Measurements from ENCODE around the gene KLK12. TPM values are rescaled to one million over a fixed set of nuclear protein-coding genes. Genes with fewer than 3 reads are reported as not detected.
"Not testable (repeated sequence)": the region's sequence is repeated elsewhere in the genome, so short reads cannot be mapped to it uniquely, and the experiment has no call there.

The KLK12 gene
- polyA plus RNA-seq, 1 donor from 2014 or later: not detected

GRCh38 chr19:50998686-50999085 is 36.1 kb downstream of the KLK12 start:
- Mint-ChIP-seq H3K27ac (no peak overlapping the region), H3K9me3 (peaks cover 0 to 4% (median 0%) of the 10 kb centered on the region in 3 donors), H3K36me3 (peaks cover 2% of the 10 kb centered on the region), H3K4me1 (peaks cover 0 to 1% (median 0%) of the 10 kb centered on the region in 3 donors), H3K4me3 (no peak overlapping the region), H3K27me3 (peaks cover 12% of the 10 kb centered on the region)

- peaks cover 2% of the 10 kb centered on the region for H3K36me3 Mint-ChIP-seq
- no peak overlapping the region for H3K4me3 Mint-ChIP-seq
- H3K27me3 Mint-ChIP-seq: peaks cover 12% of the 10 kb centered on the region
- H3K27ac Mint-ChIP-seq: no peak overlapping the region
- H3K4me1 Mint-ChIP-seq: peaks cover 0 to 1% (median 0%) of the 10 kb centered on the region in 3 donors
- H3K9me3 Mint-ChIP-seq: peaks cover 0 to 4% (median 0%) of the 10 kb centered on the region in 3 donors
Observed at GRCh38 chr19:50998061-50998460, 36.7 kb downstream of the KLK12 start.

DNA sequence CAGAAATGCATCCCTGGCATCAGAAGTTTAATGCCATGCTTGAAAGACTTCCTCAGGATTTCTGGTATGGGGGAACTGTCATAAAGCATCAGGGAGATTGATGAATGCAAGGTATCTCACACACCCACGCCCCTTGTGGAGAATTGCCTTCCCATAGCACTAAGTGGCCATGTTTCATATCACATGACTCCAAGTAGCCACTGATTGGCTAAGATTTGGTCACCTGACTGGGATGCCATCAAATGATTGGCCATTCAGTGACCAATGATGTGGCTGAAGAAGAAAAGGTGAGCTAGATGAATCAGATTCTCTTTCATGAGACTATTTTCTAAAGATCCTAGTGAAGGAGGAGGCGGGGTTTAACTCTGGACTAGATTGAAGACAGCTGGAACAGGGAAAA is 40.7 kb downstream of the KLK12 start:
- Mint-ChIP-seq H3K27me3 (peaks cover 22% of the 10 kb centered on the region), H3K9me3 (peaks cover 0 to 4% (median 2%) of the 10 kb centered on the region in 3 donors), H3K36me3 (peaks cover 5% of the 10 kb centered on the region), H3K4me3 (no peak overlapping the region), H3K4me1 (no peaks in the 10 kb centered on the region), H3K27ac (no peak overlapping the region)

GRCh38 chr19:50992666-50993035 is 42.2 kb downstream of the KLK12 start:
- H3K4me3 Mint-ChIP-seq: no peak overlapping the region
- peaks cover 14% of the 10 kb centered on the region for H3K27me3 Mint-ChIP-seq
- no peak overlapping the region for H3K27ac Mint-ChIP-seq
- peaks cover 0 to 6% (median 2%) of the 10 kb centered on the region in 3 donors for H3K9me3 Mint-ChIP-seq
- no peaks in the 10 kb centered on the region for H3K4me1 Mint-ChIP-seq
- H3K36me3 Mint-ChIP-seq: peaks cover 5% of the 10 kb centered on the region

DNA sequence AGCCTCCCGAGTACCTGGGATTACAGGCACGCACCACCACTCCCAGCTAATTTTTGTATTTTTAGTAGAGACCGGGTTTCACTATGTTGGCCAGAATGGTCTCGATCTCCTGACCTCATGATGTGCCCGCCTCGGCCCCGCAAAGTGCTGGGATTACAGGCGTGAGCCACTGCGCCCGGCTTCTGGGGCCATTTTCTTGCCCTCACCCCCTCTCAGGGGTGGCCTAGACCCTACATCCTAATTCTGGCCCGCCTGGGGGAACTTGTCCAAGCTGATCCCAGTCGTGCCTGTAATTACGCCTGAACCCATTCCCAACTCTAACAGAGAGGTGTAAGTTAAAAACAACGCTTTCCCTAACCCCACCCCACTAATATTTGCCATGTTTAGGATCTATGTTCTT is 50.4 kb downstream of the KLK12 start:
- H3K27me3 Mint-ChIP-seq: peaks cover 18% of the 10 kb centered on the region
- H3K4me1 Mint-ChIP-seq, H3K36me3 Mint-ChIP-seq, H3K4me3 Mint-ChIP-seq, H3K27ac Mint-ChIP-seq, H3K9me3 Mint-ChIP-seq: not testable (repeated sequence)

GRCh38 chr19:50983625-50984292 is 51.0 kb downstream of the KLK12 start, which contains the start of gene KLK7:
KLK7 (minus strand) TSS chr19:50983917; CDS start chr19:50982399, 1,518 bp downstream.
- no peak within 1 kb of the TSS for H3K27ac Mint-ChIP-seq
- peaks cover 18% of the 10 kb centered on the region for H3K27me3 Mint-ChIP-seq
- no peaks in the 10 kb centered on the region for H3K36me3 Mint-ChIP-seq
- H3K9me3 Mint-ChIP-seq: peaks cover 1 to 5% (median 2%) of the 10 kb centered on the region in 3 donors
- H3K4me3 Mint-ChIP-seq: no peak within 1 kb of the TSS
- H3K4me1 Mint-ChIP-seq: no peaks in the 10 kb centered on the region

DNA sequence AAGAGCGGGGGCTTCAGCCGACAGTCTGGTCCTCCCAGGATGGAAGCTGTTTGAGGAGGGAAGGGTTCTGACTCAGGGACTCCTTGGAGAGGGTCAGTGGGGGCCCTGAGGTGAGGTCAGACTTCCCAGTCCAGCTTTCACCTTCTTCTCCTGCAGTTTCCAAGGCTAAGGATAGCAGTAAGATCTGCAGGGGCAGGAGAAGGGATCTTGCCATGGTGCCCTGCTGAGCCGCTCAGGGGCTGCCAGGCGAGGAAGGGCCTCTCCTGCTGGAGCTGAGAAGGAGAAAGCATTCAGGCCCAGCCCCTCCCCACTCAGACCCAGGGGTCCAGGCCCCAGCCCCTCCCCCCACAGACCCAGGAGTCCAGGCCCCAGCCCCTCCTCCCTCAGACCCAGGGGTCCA is 52.6 kb downstream of the KLK12 start:
- H3K27ac Mint-ChIP-seq: no peak overlapping the region
- H3K4me3 Mint-ChIP-seq: no peak overlapping the region

GRCh38 chr19:50981587-50982146 is 53.1 kb downstream of the KLK12 start:
- peaks cover 0 to 5% (median 1%) of the 10 kb centered on the region in 3 donors for H3K9me3 Mint-ChIP-seq
- no peaks in the 10 kb centered on the region for H3K4me1 Mint-ChIP-seq
- no peaks in the 10 kb centered on the region for H3K36me3 Mint-ChIP-seq
- H3K4me3 Mint-ChIP-seq: no peak overlapping the region
- H3K27me3 Mint-ChIP-seq: peaks cover 22% of the 10 kb centered on the region
- no peak overlapping the region for H3K27ac Mint-ChIP-seq

More for the DNA sequence above, 52.6 kb downstream of the KLK12 start:
- peaks cover 20% of the 10 kb centered on the region for H3K27me3 Mint-ChIP-seq
- no peaks in the 10 kb centered on the region for H3K4me1 Mint-ChIP-seq
- H3K9me3 Mint-ChIP-seq: peaks cover 0 to 5% (median 1%) of the 10 kb centered on the region in 3 donors
- H3K36me3 Mint-ChIP-seq: no peaks in the 10 kb centered on the region

GRCh38 chr19:50980208-50980607 is 54.6 kb downstream of the KLK12 start:
- Mint-ChIP-seq H3K4me3 (no peak overlapping the region), H3K4me1 (peaks cover 0 to 2% (median 0%) of the 10 kb centered on the region in 3 donors), H3K36me3 (no peaks in the 10 kb centered on the region), H3K27me3 (peaks cover 26% of the 10 kb centered on the region), H3K27ac (no peak overlapping the region), H3K9me3 (peaks cover 0 to 4% (median 0%) of the 10 kb centered on the region in 3 donors)

GRCh38 chr19:50979758-50980157 is 55.0 kb downstream of the KLK12 start:
- Mint-ChIP-seq H3K27ac (no peak overlapping the region), H3K9me3 (no peaks in the 10 kb centered on the region), H3K4me1 (peaks cover 0 to 2% (median 0%) of the 10 kb centered on the region in 3 donors), H3K4me3 (no peak overlapping the region), H3K36me3 (no peaks in the 10 kb centered on the region), H3K27me3 (peaks cover 26% of the 10 kb centered on the region)

Other genes starting within 250 kb of the KLK12 start
- gene ACP4, start 244.6 kb downstream of the KLK12 start, polyA plus RNA-seq: not detected
- gene KLK1, start 211.2 kb downstream of the KLK12 start, polyA plus RNA-seq: 15.5 TPM
- gene KLK15, start 201.4 kb downstream of the KLK12 start, polyA plus RNA-seq: not detected
- gene KLK3, start 180.1 kb downstream of the KLK12 start, polyA plus RNA-seq: not detected
- not detected for gene KLK2, start 161.6 kb downstream of the KLK12 start, polyA plus RNA-seq
- not detected for gene KLK4, start 123.6 kb downstream of the KLK12 start, polyA plus RNA-seq
- not detected for gene KLK5, start 82.0 kb downstream of the KLK12 start, polyA plus RNA-seq
- not detected for gene KLK6, start 65.4 kb downstream of the KLK12 start, polyA plus RNA-seq
- gene KLK7, start 51.1 kb downstream of the KLK12 start, polyA plus RNA-seq: not detected
- not detected for gene KLK8, start 33.4 kb downstream of the KLK12 start, polyA plus RNA-seq
- not detected for gene KLK10, start 15.3 kb downstream of the KLK12 start, polyA plus RNA-seq
- gene KLK11, start 8.4 kb downstream of the KLK12 start, polyA plus RNA-seq: not detected
- gene KLK13, start 30.1 kb upstream of the KLK12 start, polyA plus RNA-seq: not detected
- not detected for gene KLK14, start 47.9 kb upstream of the KLK12 start, polyA plus RNA-seq
- 2.8 TPM for gene CTU1, start 73.4 kb upstream of the KLK12 start, polyA plus RNA-seq
- gene SIGLEC9, start 89.9 kb upstream of the KLK12 start, polyA plus RNA-seq: 0.21 TPM
- gene SIGLEC7, start 107.3 kb upstream of the KLK12 start, polyA plus RNA-seq: not detected
- gene CD33, start 190.1 kb upstream of the KLK12 start, polyA plus RNA-seq: 0.55 TPM
- gene SIGLECL1, start 216.1 kb upstream of the KLK12 start, polyA plus RNA-seq: not detected